Measurements from ENCODE around the gene TRMT2B. TPM values are rescaled to one million over a fixed set of nuclear protein-coding genes. Genes with fewer than 3 reads are reported as not detected.

TRMT2B gene
- total and polyA plus RNA-seq, 10 of the 15 experiments (the other 5 are each of a cell fraction or from before 2014, with no cell fraction given), result 2.5 to 14.2 (median 11.5) TPM

GRCh38 chrX:101078716-101079598 lies 27.0 kb upstream of the TRMT2B start, which contains the start of gene TMEM35A (continued):
- TF ChIP-seq ATF2 (IDR thresholded peaks at IDR 0.05; ENCODE audit: low read length) (no peak), TCF7 (IDR thresholded peaks at IDR 0.05; ENCODE audit: borderline replicate concordance) (no peak)
- TF ChIP-seq, protein P1, sequence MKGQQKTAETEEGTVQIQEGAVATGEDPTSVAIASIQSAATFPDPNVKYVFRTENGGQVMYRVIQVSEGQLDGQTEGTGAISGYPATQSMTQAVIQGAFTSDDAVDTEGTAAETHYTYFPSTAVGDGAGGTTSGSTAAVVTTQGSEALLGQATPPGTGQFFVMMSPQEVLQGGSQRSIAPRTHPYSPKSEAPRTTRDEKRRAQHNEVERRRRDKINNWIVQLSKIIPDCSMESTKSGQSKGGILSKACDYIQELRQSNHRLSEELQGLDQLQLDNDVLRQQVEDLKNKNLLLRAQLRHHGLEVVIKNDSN (IDR thresholded peaks at IDR 0.05; ENCODE audit: borderline replicate concordance, extremely low read length, insufficient read depth, low read depth, low read length), result no peak

GRCh38 chrX:101071582-101071981 lies 19.7 kb upstream of the TRMT2B start:
- no peak overlapping the region for H2AFZ ChIP-seq (ENCODE audit: control insufficient read depth, low read depth, low read length)
- no peaks in the 10 kb centered on the region for H3K27me3 ChIP-seq (replicated peaks in 1 of 2; ENCODE audit: control insufficient read depth in 2 of 2, insufficient read depth in 2 of 2, low read length in 1 of 2)
- no peak overlapping the region for H3K27ac ChIP-seq (ENCODE audit: control insufficient read depth, insufficient read depth)
- no peak overlapping the region for H3K4me3 ChIP-seq
- SMC1A ChIA-PET (ENCODE audit: uncharacterized antibody, unreplicated experiment), result interaction anchor here (1.4 kb wide), 1 partner anchor 50 kb away, joined by 3 read pairs; no protein-coding TSS in a partner anchor
- CTCF ChIA-PET, result no interaction called here
- no peak for FAIRE-seq
- no peak for TF ChIP-seq MEF2A (IDR thresholded peaks at IDR 0.05; ENCODE audit: insufficient read depth, low read depth, low read length)
- TF ChIP-seq RUNX3 (IDR thresholded peaks at IDR 0.05; ENCODE audit: low read length), result no peak
- no peak for TF ChIP-seq NR2C1 (IDR thresholded peaks at IDR 0.05)
- TF ChIP-seq YBX1 (IDR thresholded peaks at IDR 0.05), result no peak
- TF ChIP-seq ZBED1 (IDR thresholded peaks at IDR 0.05; ENCODE audit: borderline replicate concordance), result no peak
- no peak for TF ChIP-seq MXI1 (IDR thresholded peaks at IDR 0.05; ENCODE audit: low read depth, low read length)
- TF ChIP-seq, protein P2, sequence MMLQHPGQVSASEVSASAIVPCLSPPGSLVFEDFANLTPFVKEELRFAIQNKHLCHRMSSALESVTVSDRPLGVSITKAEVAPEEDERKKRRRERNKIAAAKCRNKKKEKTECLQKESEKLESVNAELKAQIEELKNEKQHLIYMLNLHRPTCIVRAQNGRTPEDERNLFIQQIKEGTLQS (IDR thresholded peaks at IDR 0.05; ENCODE audit: borderline replicate concordance, extremely low read depth, low read depth, low read length), result no peak
- no peak for TF ChIP-seq YY1 (IDR thresholded peaks at IDR 0.05; ENCODE audit: low read depth, low read length)
- H4K20me1 ChIP-seq (ENCODE audit: control insufficient read depth, insufficient read depth), result no peaks in the 10 kb centered on the region
- POLR2A ChIA-PET, result no interaction called here
- no TSS peak for BruUV-seq (replicated peaks)
- no peaks in the 10 kb centered on the region for H3K9me3 ChIP-seq (replicated peaks; ENCODE audit: control insufficient read depth, insufficient read depth, low read length)
- intact Hi-C loops (cut with micrococcal nuclease; ENCODE audit: unreplicated experiment), result no loop called here
- ATAC-seq, result no peak
- no peaks in the 10 kb centered on the region for H3K79me2 ChIP-seq (ENCODE audit: control insufficient read depth, insufficient read depth, low read length)
- 10% methylated on average over 3 of the region's 3 CpGs for WGBS (ENCODE audit: insufficient coverage, insufficient replicate concordance, low lambda C conversion rate, missing lambda C conversion rate)
- H3K4me2 ChIP-seq (ENCODE audit: control insufficient read depth, insufficient read depth), result no peak overlapping the region
- H3K9ac ChIP-seq (ENCODE audit: control insufficient read depth, insufficient read depth, low read length), result no peak overlapping the region
- H3K36me3 ChIP-seq (ENCODE audit: control insufficient read depth in 2 of 2, insufficient read depth in 2 of 2, low read length in 1 of 2), result no peaks in the 10 kb centered on the region
- in situ Hi-C loops (cut with MboI), result no loop called here
- DNase-seq (ENCODE audit: low read depth, low spot score), result no peak
- no peaks in the 10 kb centered on the region for H3K4me1 ChIP-seq (ENCODE audit: control insufficient read depth, insufficient read depth, low read length)
- RAD21 ChIA-PET (ENCODE audit: unreplicated experiment), result no interaction called here

All from GM12878 (cell line).